ENCODE measurements around the gene HPDL. TPM values are rescaled to one million over a fixed set of nuclear protein-coding genes. Genes with fewer than 3 reads are reported as not detected.

HPDL gene
- total RNA-seq, 4 donors from 2014 or later, result 0.16 to 2.3 (median 1.1) TPM; not detected in 1

GRCh38 chr1:45353685-45354084 lies 27.0 kb downstream of the HPDL start:
- ATAC-seq (peak in 1 of 2 donors; percentile 67), DNase-seq (peak; percentile 43 to 48)
- peaks cover 47 to 54% of the 10 kb centered on the region in 2 donors for H3K4me1 ChIP-seq
- no peaks in the 10 kb centered on the region for H3K9me3 ChIP-seq
- intact Hi-C loops (cut with DNase I; ENCODE audit: low total_unique reads) (no loop called here), in situ Hi-C loops (cut with MboI; ENCODE audit: low sequenced_read_pairs in 4 of 4) (loop anchor here in 1 of 4 donors (10.0 kb wide), 1 partner anchor 211 kb away; no protein-coding TSS in a partner anchor)
- H3K4me3 ChIP-seq, result no peak overlapping the region
- no peaks in the 10 kb centered on the region for H3K27me3 ChIP-seq
- no peaks in the 10 kb centered on the region for H3K36me3 ChIP-seq
- TF ChIP-seq, protein P1, sequence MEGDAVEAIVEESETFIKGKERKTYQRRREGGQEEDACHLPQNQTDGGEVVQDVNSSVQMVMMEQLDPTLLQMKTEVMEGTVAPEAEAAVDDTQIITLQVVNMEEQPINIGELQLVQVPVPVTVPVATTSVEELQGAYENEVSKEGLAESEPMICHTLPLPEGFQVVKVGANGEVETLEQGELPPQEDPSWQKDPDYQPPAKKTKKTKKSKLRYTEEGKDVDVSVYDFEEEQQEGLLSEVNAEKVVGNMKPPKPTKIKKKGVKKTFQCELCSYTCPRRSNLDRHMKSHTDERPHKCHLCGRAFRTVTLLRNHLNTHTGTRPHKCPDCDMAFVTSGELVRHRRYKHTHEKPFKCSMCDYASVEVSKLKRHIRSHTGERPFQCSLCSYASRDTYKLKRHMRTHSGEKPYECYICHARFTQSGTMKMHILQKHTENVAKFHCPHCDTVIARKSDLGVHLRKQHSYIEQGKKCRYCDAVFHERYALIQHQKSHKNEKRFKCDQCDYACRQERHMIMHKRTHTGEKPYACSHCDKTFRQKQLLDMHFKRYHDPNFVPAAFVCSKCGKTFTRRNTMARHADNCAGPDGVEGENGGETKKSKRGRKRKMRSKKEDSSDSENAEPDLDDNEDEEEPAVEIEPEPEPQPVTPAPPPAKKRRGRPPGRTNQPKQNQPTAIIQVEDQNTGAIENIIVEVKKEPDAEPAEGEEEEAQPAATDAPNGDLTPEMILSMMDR (IDR thresholded peaks at IDR 0.05 in 4 of 5, conservative IDR thresholded peaks at IDR 0.05 in 1 of 5), result no peak
- TF ChIP-seq POLR2A (IDR thresholded peaks at IDR 0.05), result no peak
- peak overlapping the region; percentile 70 to 86 (median 80) for H3K27ac ChIP-seq

GRCh38 chr1:45354838-45355237 lies 28.1 kb downstream of the HPDL start:
- ATAC-seq, result no peak
- in situ Hi-C loops (cut with MboI; ENCODE audit: low sequenced_read_pairs in 4 of 4) (loop anchor here in 2 of 4 donors (5.0 to 10.0 kb wide), 2 partner anchors 137 to 210 kb away; partner anchors contain the start of gene TESK2 (in 1 of the 2)), intact Hi-C loops (cut with DNase I; ENCODE audit: low total_unique reads) (no loop called here)
- Histone ChIP-seq H3K27me3 (no peaks in the 10 kb centered on the region), H3K27ac (peak overlapping the region in 3 of 4 donors; percentile 64 to 82 (median 77)), H3K36me3 (no peaks in the 10 kb centered on the region), H3K4me3 (no peak overlapping the region), H3K4me1 (peaks cover 41 to 48% of the 10 kb centered on the region in 2 donors), H3K9me3 (no peaks in the 10 kb centered on the region)
- no peak for DNase-seq
- no peak for TF ChIP-seq POLR2A (IDR thresholded peaks at IDR 0.05)
- TF ChIP-seq, protein P1 (IDR thresholded peaks at IDR 0.05 in 4 of 5, conservative IDR thresholded peaks at IDR 0.05 in 1 of 5), result no peak

DNA sequence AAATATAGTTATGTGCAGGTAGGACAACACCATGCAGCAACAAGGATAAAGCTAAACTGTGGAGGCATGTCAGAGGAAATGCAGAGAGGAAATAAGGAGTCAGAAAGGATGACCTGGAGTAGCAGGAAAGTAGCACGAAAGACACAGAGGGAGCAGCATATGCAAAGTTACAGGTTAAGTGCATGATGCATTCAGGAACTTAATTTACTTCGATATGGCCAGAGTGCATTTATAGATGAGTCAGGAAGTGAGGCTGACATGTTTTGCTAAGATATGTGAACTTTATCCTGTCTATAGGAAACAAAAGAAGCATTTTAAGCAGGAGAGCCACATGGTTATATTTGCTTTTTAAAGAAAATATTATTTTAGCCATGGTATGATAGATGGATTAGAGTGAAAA lies 29.0 kb downstream of the HPDL start:
- peak overlapping the region; percentile 53 to 82 (median 70) for H3K27ac ChIP-seq
- in situ Hi-C loops (cut with MboI; ENCODE audit: low sequenced_read_pairs in 4 of 4), result loop anchor here in 2 of 4 donors (5.0 to 10.0 kb wide), 2 partner anchors 137 to 209 kb away; partner anchors contain the start of gene TESK2 (in 1 of the 2)
- intact Hi-C loops (cut with DNase I; ENCODE audit: low total_unique reads), result no loop called here

DNA sequence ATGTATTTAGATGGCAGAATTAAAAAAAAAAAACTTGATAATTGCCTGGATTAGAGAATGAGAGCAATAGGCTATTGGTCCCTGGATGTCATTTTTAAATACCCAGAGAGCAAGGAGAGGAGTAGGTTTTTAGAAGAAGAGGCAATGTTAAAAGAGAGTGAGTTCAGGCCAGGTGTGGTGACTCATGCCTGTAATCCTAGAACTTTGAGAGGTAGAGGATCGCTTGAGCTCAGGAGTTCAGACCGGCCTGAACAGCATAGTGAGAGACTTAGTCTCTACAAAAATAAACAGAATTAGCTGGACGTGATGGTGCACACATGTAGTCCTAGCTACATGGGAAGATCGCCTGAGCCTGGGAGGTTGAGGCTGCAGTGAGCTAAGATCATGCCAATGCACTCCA lies 29.5 kb downstream of the HPDL start:
- no peaks in the 10 kb centered on the region for H3K27me3 ChIP-seq
- DNase-seq (peak; percentile 50 to 62), ATAC-seq (peak; percentile 71 to 79)
- peak overlapping the region; percentile 53 to 82 (median 70) for H3K27ac ChIP-seq
- in situ Hi-C loops (cut with MboI; ENCODE audit: low sequenced_read_pairs in 4 of 4), result loop anchor here in 2 of 4 donors (5.0 to 10.0 kb wide), 2 partner anchors 136 to 209 kb away; partner anchors contain the start of gene TESK2 (in 1 of the 2)
- no peaks in the 10 kb centered on the region for H3K9me3 ChIP-seq
- TF ChIP-seq, protein P1 (IDR thresholded peaks at IDR 0.05 in 4 of 5, conservative IDR thresholded peaks at IDR 0.05 in 1 of 5), result no peak
- no peak for TF ChIP-seq POLR2A (IDR thresholded peaks at IDR 0.05)
- intact Hi-C loops (cut with DNase I; ENCODE audit: low total_unique reads), result no loop called here
- peaks cover 46 to 50% of the 10 kb centered on the region in 2 donors for H3K4me1 ChIP-seq
- H3K4me3 ChIP-seq, result no peak overlapping the region
- no peaks in the 10 kb centered on the region for H3K36me3 ChIP-seq

More for the DNA sequence above, 29.0 kb downstream of the HPDL start:
- ATAC-seq, result no peak
- no peaks in the 10 kb centered on the region for H3K27me3 ChIP-seq
- TF ChIP-seq, protein P1 (IDR thresholded peaks at IDR 0.05 in 4 of 5, conservative IDR thresholded peaks at IDR 0.05 in 1 of 5), result no peak
- TF ChIP-seq POLR2A (IDR thresholded peaks at IDR 0.05), result no peak
- no peak overlapping the region for H3K4me3 ChIP-seq
- H3K4me1 ChIP-seq, result peaks cover 48 to 49% of the 10 kb centered on the region in 2 donors
- no peaks in the 10 kb centered on the region for H3K9me3 ChIP-seq
- no peak for DNase-seq
- H3K36me3 ChIP-seq, result no peaks in the 10 kb centered on the region
